Stimulated activated CD8-positive, alpha-beta memory T cell treated with anti-CD3 and anti-CD28 coated beads, Interleukin-15, amount 100 ng/mL, for 1 hour (primary cell): ENCODE measurements around the gene PPARD.
A peak's percentile ranks its signal among the peaks of the same experiment; 100 is the strongest.
"Not testable (repeated sequence)": the region's sequence is repeated elsewhere in the genome, so short reads cannot be mapped to it uniquely, and the experiment has no call there.

Experiments
- DNase-seq: peaks from one replicate; pipeline ENCODE4 v3.0.0-alpha.2; 2020; ENCODE audit warnings: low read depth

The PPARD gene

GRCh38 chr6:35342258-35343091 lies at the start of gene PPARD:
TSS of gene PPARD (plus strand) at chr6:35342558. CDS start at chr6:35411088, 68,530 bp downstream.
- DNase-seq, result peak; percentile 97

- DNase-seq, result no peak
Measured at GRCh38 chr6:35293681-35294080, 48.7 kb upstream of the PPARD start.

GRCh38 chr6:35294308-35294945 lies 47.9 kb upstream of the PPARD start:
- DNase-seq, result no peak

GRCh38 chr6:35295036-35295435 lies 47.3 kb upstream of the PPARD start:
- DNase-seq, result no peak

GRCh38 chr6:35295521-35296315 lies 46.6 kb upstream of the PPARD start:
- no peak for DNase-seq

GRCh38 chr6:35296931-35297600 lies 45.3 kb upstream of the PPARD start:
- DNase-seq, result no peak

GRCh38 chr6:35297601-35298481 lies 44.5 kb upstream of the PPARD start, which contains the start of gene DEF6:
TSS of gene DEF6 (plus strand) at chr6:35297818. CDS start at chr6:35297857, 39 bp downstream.
- DNase-seq, result peak; percentile 79

- DNase-seq, result no peak
Measured at GRCh38 chr6:35298625-35299140, 43.7 kb upstream of the PPARD start.

- DNase-seq, result no peak
Measured at GRCh38 chr6:35299674-35300073, 42.7 kb upstream of the PPARD start.

GRCh38 chr6:35300848-35301247 lies 41.5 kb upstream of the PPARD start:
- no peak for DNase-seq

- DNase-seq, result peak; percentile 76
Measured at GRCh38 chr6:35302604-35303241, 39.6 kb upstream of the PPARD start.

GRCh38 chr6:35304299-35304698 lies 38.1 kb upstream of the PPARD start:
- no peak for DNase-seq

GRCh38 chr6:35305117-35305516 lies 37.2 kb upstream of the PPARD start:
- no peak for DNase-seq

GRCh38 chr6:35307138-35307537 lies 35.2 kb upstream of the PPARD start:
- DNase-seq, result not testable (repeated sequence)

GRCh38 chr6:35308543-35308942 lies 33.8 kb upstream of the PPARD start:
- DNase-seq, result not testable (repeated sequence)

- DNase-seq, result no peak
Measured at GRCh38 chr6:35309611-35310264, 32.6 kb upstream of the PPARD start.

- DNase-seq, result no peak
Measured at GRCh38 chr6:35310265-35310831, 32.0 kb upstream of the PPARD start.

- peak; percentile 27 for DNase-seq
Measured at GRCh38 chr6:35311390-35312075, 30.8 kb upstream of the PPARD start.
